HG03064 (cell line): Measurements from ENCODE around the gene ZNF322.

Experiments
- ATAC-seq: cut with Tn5 transposase; IDR thresholded peaks from one replicate; pipeline ENCODE4 v1.9.1; 2021; ENCODE audit warnings: low read depth; ENCODE audit not compliant: unreplicated experiment

ZNF322 gene

DNA sequence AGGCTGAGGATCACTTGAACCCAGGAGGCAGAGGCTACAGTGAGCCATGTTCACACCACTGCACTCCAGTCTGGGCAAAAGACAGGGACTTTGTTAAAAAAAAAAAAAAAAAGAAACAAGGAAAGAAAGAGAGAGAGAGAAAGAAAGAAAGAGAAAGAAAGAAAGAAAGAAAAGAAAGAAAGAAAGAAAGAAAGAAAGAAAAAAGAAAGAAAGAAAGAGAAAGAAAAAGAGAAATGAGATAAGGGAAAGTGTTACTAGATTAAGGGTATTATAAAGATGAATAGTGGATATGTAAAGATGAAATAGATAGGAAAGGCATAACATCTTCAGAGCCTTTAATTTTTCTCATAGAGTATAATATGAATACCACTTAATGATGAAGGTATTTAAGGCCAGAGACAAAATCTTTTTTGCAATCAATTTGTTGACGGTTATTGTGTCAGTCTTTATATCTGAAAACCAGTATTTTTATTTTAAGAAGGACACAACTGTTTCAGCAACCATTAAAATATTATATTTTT is 36.1 kb downstream of the ZNF322 start:
- ATAC-seq = no peak

DNA sequence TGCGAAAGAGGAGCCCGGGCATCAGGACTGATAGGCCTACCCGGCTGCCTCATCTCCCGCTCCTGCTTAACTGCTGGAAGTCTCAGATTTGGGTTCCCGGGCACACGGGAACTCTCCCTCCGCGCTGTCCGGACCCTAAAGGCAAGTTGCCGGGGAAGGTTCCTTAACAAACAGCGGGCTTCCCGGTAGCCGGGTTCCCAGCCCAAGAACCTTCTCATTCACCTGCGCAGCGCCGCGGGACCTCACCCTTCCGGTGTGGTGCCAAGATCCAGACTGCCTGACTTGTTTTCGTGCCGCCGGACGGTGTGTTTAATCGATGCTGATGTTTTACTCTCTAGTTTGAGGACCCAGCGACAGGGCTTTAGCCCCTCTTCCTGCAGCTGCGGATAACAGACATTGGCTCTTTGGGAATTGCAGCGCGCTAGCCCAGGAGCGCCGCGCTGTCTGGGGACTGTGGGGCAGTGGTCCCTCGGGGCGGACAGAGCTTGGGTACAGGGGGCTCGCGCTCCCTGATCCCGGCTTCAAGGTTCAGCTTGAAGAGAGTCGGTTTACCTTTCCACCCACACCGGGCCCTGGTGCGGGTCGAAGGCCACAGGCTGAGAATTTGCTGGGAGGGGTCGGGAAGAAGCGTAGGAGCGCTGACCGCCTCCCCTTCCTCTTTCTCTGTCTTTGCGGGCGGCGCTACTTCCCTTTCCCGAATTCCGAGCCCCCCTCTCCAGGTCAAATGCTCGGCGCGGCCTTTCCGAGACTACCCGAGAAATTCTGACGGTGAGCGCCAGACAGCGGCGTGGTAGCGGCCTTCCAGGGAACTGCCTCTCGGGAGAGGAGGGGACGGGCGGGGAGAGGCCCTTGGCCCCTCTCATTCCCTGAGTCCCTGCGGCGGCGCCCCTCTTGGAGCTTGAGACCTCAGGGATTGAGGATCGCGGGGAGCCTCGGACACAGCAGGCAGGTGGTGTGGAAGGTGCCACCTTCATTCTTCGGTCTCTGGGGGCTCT is 45.6 kb downstream of the ZNF322 start:
- no peak for ATAC-seq

DNA sequence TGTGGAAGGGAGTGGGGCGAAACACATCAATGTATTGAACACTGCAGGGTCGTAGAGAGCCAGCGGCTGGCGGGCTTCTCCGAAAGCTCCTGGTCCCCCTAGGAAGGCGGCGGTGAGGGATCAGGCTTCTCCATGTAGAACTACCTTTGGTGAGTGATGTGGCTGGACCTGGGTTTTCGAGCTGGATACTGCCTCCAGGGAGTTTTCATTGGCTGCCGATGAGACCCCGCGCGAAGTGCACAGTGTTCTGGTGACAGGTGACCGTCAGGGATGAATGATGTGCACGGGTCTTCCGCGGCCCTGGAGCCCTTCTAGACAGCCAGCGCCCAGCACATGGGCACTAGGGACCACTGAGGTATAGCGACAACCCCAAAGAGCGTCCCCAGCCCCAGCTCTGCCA is 46.3 kb downstream of the ZNF322 start:
- no peak for ATAC-seq

DNA sequence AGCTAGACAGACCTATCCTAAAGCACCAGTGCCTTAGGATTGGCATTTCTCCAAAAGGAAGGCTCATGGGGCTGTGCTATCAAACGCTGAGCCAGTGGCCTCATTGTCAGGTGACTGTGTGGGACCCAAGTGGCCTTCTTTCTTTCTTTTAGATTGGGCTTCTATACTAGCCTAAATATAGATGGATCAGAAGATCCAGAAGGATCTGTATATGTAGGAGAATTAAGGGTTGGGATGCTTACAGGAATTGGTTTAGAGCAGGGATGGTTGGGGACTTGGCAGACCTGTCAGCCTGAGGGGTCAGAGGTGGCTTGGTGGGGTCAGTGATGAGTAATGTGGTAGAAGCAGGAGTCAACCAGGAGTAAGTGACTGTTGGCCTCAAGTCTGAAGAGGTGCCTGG is 47.9 kb downstream of the ZNF322 start:
- no peak for ATAC-seq

DNA sequence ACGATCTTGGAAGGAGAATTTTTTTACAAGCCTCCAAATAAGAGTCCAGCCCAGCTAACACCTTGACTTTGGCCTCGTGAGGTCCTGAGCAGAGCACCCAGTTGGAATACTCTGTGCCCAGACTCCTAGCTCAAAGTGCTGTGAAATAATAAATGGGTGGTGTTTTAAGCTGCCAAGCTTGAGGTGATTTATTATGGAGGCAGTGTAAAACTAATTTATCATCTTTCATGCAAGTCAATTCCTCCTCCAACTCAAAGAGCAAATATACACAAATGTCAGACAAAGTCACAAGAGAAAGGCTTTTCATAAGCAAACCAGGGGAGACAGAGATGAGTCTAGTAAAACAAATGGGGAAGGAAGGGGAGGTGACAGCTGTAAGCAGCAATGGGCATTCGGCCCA is 50.1 kb downstream of the ZNF322 start:
- ATAC-seq = no peak

DNA sequence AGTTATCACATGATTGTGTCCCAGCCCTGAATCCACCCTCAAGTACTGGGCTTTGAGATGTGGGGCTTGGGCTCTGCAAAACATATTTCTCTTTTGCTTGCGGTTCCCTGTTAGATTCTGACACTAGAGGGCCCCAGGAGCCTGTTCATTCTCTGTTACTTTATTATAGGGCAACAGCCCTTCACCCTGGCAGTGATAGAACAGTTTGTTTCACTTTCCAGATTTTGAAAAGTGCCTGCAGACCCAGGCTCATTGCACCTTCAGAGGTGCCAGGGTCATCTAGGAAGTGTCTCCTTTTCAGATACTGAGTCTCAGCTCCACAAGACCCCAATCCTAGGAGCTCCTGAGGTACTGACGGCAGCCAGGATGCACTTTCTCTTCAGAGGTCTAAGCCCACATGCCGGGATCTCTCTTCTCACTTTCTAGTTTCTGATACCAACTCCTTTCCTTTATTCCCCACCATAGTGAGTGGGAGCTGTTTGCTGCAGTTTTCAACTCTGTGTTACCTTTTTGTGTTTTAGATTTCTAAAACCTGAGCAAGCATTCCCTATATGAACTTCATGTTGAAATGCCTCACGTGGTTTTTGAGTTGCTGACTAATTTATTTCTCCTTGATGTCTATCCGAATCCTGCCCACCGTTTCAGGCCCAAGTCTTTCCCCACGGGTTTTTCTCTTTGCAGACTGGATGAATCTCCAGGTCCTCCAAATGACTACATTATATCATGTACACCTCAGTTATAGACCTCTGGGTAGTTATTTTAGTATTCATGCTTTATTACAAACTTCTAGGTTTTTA is 51.9 kb downstream of the ZNF322 start:
- peak; percentile 88 for ATAC-seq

DNA sequence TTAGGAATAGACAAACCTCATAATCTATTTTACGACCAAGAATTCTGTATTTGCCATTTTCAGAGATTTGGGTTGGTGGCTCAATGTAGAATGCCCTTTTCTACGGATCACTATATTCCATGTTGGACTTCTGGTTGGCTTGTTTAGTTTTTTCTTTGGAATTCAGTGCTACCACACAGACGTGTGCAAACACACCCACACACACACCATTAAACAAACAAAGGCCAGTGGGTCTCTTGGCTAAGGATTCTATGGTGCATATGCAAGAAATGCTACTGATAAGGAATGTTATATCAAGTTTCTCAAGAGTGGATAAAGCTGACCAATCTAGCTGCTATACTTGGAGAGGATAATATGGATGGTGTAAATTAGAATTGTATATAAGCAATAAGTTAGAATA is 54.7 kb downstream of the ZNF322 start:
- ATAC-seq = no peak

DNA sequence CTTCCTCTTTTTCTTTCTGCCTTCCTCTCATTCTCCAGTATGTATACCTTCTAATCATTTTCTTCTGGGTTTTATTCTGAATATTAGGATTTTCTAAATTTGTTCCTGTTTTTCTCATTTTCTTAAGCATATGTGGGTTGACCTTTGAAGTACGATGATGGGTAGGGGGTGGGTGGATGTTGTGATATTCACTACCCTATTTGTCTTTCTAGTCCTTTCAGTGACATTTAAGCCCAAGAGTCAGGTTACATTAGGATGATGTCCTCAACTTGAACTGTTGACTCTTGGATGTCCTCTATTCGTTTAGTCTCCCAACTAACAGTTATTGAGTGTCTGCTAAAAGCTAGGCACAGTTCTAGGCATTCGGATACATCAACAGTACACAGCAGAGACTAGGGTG is 55.5 kb downstream of the ZNF322 start:
- no peak for ATAC-seq

DNA sequence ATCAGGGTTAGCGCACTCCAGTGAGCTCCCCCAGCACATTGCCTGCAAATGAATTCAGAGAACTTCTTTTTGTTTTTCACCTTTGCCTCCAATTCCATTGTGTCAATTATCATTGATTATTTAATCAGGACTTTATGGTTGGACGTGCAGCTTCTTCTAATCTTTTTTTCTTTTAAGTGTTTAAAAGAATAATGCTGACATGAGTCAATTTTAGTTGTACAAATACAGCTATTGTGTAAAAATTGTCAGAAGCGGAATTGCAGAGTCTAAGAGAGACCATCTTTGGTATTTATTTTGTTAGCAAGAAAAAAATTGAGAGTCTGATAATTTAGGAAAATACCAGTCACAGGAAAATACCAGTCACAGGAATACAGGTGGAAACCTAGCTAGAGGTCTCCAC is 57.3 kb downstream of the ZNF322 start:
- no peak for ATAC-seq

DNA sequence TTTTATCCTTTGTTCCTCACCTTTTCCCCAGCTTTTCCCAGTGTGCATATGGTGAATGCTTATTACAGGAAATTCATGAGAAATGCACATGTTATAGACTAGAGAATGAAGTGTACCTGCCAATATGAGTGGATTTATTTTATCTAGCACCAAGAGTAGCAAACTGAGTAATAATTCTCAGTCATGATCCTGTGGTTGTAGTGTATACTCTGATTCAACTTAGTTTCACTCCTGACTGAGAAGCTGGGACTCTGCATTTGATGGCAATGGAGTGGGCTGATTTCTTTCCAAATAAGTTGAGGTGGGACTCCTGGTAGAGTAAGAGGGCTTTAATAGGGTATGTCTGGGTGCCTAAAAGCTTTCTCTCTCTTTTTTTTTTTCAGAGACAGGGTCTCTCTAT is 58.8 kb downstream of the ZNF322 start:
- no peak for ATAC-seq

DNA sequence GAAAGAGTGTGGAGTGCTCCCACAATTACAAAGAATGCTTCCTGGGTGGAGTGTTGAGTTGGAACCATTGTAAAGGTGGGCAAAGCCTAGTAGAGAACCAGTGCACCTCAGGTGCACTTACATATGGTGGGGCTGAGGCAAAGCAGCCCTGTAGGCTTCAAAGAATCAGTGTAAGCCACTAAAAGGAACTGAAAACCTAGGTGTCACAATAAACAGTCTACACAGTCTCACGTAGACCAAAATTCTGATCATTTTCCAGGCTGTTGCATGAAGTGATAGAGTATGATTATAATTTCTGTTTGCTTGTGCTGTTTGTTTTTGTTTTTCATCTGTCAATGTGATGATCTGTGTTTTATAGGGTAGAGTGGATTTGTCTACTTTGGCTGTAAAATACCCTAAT is 60.0 kb downstream of the ZNF322 start:
- no peak for ATAC-seq

DNA sequence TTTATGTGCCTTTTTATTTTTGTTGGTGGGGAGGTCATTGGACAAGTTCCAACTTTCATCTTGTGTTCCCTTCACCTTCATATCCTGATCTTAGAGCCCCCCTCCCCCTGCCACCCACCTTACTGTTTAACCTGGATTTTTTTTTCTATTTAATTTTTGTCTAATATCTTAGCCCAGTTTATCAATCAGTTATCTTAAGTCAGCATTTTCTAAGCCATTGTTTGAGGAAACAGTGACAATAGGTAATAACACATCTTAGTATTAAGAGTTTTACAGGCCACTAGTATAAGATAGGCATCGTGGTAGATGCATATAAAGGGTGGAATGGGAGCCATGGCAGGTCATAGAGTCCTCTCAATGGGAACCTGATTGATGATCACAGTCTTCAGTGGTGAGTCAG is 60.4 kb downstream of the ZNF322 start:
- no peak for ATAC-seq

DNA sequence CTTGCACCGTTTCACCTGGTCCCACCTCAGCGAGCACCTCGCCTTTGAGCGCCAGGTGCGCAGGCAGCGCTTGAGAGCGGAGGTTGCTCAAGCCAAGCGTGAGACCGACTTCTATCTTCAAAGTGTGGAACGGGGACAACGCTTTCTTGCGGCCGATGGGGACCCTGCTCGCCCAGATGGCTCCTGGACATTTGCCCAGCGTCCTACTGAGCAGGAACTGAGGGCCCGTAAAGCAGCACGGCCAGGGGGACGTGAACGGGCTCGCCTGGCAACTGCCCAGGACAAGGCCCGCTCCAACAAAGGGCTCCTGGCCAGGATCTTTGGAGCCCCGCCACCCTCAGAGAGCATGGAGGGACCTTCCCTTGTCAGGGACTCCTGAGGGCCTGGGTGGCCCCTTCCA is 61.3 kb downstream of the ZNF322 start:
- no peak for ATAC-seq

DNA sequence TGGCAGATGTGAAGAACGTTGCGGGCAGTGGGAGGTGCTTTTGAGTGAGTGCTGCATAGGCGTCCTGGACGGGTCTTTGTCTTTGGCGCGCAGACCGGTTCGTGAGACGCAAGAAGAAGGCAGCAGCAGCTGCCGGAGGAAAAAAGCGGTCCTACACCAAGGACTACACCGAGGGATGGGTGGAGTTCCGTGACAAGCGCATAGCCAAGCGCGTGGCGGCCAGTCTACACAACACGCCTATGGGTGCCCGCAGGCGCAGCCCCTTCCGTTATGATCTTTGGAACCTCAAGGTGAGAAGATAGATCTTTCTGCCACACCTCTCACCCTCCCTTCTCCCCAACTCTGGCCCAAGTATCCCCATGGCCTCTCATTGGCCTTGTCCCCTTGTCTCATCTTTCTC is 61.7 kb downstream of the ZNF322 start:
- ATAC-seq = no peak

DNA sequence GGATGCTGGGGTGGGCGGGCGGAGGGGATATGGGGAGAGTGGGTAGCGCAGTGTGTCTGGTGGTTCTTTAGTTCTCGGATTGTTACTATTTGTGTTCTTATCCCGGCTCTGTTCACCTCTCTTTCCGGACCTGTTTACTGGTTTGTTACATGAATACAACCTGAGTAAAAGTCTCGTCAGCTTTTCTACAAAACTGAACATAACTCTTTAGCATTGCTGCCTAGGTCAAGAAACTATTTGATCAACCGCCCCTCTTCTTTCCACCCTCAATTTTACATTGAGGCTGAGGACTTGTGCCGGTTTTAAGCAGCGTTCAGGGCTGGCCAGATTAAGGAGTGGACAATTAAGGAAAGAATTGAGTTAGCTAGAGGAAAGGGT is 62.2 kb downstream of the ZNF322 start:
- ATAC-seq = no peak

DNA sequence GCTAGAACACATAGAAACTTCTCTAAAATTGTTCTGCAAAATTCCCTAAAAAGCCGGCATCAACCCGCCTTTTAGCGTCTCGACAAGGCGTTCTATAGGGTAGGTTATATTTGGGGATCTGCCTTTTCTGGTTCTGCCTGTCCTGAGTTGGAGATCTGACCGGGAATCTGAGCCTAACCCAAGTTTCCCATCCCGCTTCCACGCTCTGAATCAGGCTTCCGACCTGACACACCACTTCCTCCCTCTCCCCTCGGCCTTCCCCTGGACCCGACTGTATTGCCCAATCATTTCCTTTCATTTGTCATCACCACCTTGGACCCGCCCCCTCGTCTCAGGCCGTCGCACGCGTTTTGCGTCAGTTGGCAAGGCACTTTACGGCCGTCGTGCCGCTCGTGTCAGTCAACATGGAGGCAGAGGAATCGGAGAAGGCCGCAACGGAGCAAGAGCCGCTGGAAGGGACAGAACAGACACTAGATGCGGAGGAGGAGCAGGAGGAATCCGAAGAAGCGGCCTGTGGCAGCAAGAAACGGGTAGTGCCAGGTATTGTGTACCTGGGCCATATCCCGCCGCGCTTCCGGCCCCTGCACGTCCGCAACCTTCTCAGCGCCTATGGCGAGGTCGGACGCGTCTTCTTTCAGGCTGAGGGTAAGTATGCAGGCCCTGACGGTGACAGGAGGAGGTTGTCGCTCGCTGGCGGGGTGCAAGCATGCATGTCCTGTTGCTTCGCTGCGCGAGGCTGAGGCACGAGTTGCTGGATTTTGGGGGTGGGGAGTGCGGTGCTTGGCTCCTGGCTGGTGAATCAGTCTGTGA is 62.8 kb downstream of the ZNF322 start, which contains the start of gene ABT1:
Gene ABT1, plus strand, starts transcription at position 375 of the 810 bp plus-strand sequence. Its CDS starts 30 bp downstream, at position 405.
- peak; percentile 69 for ATAC-seq

DNA sequence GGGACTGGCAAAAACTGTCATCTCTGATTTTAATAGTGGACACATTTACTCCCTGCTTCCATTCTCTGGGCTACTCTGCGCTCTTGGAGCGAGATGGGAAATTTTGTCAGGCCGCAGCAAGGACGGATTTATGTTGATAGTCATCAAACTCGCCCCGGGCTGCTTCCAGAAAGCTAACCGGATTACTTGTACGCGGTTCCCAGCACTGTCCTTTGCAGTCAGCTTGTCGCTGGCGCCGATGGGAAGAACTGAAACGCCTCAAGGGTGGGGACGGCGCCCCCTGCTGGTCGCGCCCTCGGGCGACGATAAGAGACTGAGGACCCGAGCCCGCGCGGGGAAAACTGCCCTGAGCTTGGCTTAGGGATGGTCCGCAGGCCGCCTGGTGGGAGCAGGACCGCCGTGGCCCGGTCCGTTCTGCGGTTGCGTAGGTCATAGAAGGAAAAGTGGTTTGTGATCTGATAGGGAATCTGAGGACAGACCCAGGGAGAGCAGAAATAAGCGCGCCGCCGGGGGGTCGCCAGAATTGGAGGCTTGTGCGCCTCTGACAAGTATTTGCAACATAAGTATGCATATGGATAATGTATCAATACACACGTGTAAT is 63.8 kb downstream of the ZNF322 start:
- ATAC-seq = peak; percentile 63

DNA sequence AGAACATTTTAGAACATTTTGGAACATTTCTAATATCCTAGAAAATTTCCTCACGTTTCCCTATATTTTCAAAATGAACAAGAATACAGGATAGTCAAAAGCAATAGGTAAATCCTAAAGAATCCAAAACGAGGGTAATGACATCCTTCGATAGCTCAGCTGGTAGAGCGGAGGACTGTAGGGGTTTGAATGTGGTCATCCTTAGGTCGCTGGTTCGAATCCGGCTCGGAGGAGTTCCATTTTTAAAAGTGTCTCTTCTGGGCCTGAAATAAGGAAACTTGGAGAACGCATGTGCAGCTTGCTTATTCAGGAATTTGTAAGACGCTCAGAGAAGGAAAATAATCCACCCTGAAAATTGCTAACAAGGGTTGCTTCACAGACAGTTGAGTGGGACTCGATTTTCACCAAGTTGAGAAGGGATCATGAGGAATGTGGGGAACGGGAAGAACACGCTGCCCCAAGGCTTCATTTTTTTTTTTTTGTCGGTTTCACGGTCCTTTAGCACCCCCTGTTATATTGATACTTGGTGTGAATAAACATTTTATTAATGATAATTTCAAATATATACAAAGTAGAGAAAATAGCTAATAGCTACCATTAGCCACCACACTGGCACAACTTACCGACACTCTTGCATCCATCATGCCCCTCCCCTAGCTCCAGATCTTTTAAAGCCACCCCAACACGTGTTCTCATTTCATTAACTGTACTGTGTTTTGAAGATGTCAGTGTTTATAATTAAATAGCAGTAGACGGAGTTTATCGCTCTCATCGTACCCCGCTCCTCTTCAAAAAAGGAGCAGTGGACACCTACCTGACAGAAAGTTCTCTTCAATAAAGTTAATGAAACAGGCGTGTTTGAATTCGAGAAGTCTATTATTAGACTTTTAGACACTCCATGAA is 64.6 kb downstream of the ZNF322 start:
- no peak for ATAC-seq

DNA sequence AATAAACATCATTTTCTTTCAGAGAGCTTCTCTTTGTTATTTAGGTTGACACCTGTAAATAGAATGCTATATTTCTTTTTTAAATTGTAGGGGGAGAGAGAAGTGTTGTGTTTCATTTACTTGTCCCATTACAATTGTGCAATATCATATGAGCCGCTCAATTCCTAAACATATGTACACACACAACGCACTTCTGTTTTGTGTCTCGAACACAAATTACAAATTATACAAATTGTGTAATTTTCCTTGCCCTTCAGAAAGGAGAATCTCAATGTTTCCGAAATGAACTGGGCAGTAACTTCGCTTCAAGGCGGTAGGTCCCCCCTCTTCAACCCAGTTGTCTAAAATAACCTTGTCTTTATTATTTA is 65.4 kb downstream of the ZNF322 start:
- ATAC-seq = no peak
